Neutrophil (primary cell): ENCODE data around the gene PDE1A.

ENCODE experiments used
- H3K27ac ChIP-seq: fragments of 200-600 bp; sonication (generic); 2 replicates; pipeline ENCODE4 v1.5.1; 2016; ENCODE audit warnings: mild to moderate bottlenecking, moderate library complexity
- H3K27me3 ChIP-seq: fragments of 200-600 bp; sonication (generic); 2 replicates; pipeline ENCODE4 v1.6.0; 2016; ENCODE audit warnings: mild to moderate bottlenecking
- H3K36me3 ChIP-seq: fragments of 200-600 bp; sonication (generic); 2 replicates; pipeline ENCODE4 v1.5.1; 2017
- H3K4me1 ChIP-seq, 2 experiments: fragments of 200-600 bp in 1 of 2; sonication (generic) in 1 of 2; 1 replicate in 1 of 2; 2 replicates in 1 of 2; pipeline versions ENCODE4 v1.5.1 to v1.6.1; 2013 to 2016; ENCODE audit warnings: low read depth in 1 of 2, low read length in 1 of 2, mild to moderate bottlenecking in 1 of 2, moderate library complexity in 1 of 2; ENCODE audit not compliant: control insufficient read depth in 1 of 2, insufficient read depth in 1 of 2
- H3K4me3 ChIP-seq, 2 experiments: fragments of 200-600 bp in 1 of 2; sonication (generic) in 1 of 2; 1 replicate in 1 of 2; 2 replicates in 1 of 2; pipeline ENCODE4 v1.5.1; 2013 to 2016; ENCODE audit warnings: low read depth in 1 of 2, low read length in 1 of 2, mild to moderate bottlenecking in 1 of 2, moderate library complexity in 1 of 2
- H3K9me3 ChIP-seq: fragments of 200-600 bp; sonication (generic); 2 replicates; pipeline ENCODE4 v1.5.1; 2016
- TF ChIP-seq, protein P1 (sequence below): fragments of 200-600 bp; sonication (generic); IDR thresholded peaks from 2 replicates; pipeline ENCODE4 v1.5.1; 2016; ENCODE audit warnings: antibody characterized with exemption

PDE1A gene

DNA sequence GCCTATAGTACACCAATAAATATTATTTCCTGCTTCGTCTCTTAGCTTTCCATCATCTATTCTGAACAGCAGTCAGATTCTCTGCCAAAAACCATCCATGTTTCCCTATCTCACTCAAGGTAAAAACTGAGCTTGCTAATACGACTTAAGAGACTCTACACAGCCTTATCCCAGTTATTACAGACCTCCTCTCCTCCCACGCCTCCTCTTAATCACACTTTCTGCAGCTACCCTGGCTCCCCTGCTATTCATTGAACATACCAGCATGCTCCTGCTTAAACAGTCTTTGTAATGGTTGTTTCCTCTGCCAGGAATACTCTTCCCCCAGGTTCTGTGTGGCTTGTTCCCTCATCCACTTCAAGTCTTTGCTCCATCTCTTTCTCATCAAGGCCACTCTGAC, 81.5 kb downstream of the PDE1A start:
- Histone ChIP-seq H3K4me3 (no peak overlapping the region), H3K36me3 (no peaks in the 10 kb centered on the region), H3K27ac (no peak overlapping the region), H3K9me3 (no peaks in the 10 kb centered on the region), H3K27me3 (no peaks in the 10 kb centered on the region), H3K4me1 (no peaks in the 10 kb centered on the region)
- TF ChIP-seq, protein P1, sequence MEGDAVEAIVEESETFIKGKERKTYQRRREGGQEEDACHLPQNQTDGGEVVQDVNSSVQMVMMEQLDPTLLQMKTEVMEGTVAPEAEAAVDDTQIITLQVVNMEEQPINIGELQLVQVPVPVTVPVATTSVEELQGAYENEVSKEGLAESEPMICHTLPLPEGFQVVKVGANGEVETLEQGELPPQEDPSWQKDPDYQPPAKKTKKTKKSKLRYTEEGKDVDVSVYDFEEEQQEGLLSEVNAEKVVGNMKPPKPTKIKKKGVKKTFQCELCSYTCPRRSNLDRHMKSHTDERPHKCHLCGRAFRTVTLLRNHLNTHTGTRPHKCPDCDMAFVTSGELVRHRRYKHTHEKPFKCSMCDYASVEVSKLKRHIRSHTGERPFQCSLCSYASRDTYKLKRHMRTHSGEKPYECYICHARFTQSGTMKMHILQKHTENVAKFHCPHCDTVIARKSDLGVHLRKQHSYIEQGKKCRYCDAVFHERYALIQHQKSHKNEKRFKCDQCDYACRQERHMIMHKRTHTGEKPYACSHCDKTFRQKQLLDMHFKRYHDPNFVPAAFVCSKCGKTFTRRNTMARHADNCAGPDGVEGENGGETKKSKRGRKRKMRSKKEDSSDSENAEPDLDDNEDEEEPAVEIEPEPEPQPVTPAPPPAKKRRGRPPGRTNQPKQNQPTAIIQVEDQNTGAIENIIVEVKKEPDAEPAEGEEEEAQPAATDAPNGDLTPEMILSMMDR, result no peak

- Histone ChIP-seq H3K9me3 (no peaks in the 10 kb centered on the region), H3K36me3 (no peaks in the 10 kb centered on the region), H3K27ac (no peak overlapping the region), H3K4me3 (no peak overlapping the region), H3K27me3 (no peaks in the 10 kb centered on the region), H3K4me1 (no peaks in the 10 kb centered on the region)
- TF ChIP-seq, protein P1, result no peak
Measured at GRCh38 chr2:182330451-182331305, 96.2 kb downstream of the PDE1A start.

GRCh38 chr2:182324665-182325064, 102.2 kb downstream of the PDE1A start:
- no peaks in the 10 kb centered on the region for H3K27me3 ChIP-seq
- TF ChIP-seq, protein P1, result no peak
- H3K9me3 ChIP-seq, result peaks cover 4% of the 10 kb centered on the region

DNA sequence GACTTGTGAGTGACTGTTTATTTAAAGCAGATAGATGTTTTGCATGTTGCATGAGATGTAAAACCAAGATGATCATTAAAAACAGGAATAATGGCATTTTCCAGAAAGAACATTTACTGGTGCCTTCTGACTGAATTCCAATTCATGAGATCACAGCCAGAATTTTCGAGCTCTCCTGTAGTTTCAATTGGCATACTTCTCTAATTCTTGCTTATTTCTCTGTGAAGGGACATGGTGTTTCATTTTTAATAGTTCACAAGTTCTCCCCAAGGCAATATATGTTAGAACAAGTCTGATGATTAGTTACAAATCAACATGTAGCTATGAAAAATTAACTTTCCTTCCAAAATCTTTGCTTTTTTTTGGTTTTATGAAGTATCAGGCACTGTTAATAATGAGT, 105.7 kb downstream of the PDE1A start:
- Histone ChIP-seq H3K4me3 (no peak overlapping the region), H3K36me3 (no peaks in the 10 kb centered on the region), H3K9me3 (peaks cover 4% of the 10 kb centered on the region), H3K4me1 (no peaks in the 10 kb centered on the region), H3K27ac (no peak overlapping the region), H3K27me3 (no peaks in the 10 kb centered on the region)
- TF ChIP-seq, protein P1, result no peak

More at GRCh38 chr2:182324665-182325064, 102.2 kb downstream of the PDE1A start:
- Histone ChIP-seq H3K4me1 (no peaks in the 10 kb centered on the region), H3K36me3 (no peaks in the 10 kb centered on the region), H3K27ac (no peak overlapping the region), H3K4me3 (no peak overlapping the region)

DNA sequence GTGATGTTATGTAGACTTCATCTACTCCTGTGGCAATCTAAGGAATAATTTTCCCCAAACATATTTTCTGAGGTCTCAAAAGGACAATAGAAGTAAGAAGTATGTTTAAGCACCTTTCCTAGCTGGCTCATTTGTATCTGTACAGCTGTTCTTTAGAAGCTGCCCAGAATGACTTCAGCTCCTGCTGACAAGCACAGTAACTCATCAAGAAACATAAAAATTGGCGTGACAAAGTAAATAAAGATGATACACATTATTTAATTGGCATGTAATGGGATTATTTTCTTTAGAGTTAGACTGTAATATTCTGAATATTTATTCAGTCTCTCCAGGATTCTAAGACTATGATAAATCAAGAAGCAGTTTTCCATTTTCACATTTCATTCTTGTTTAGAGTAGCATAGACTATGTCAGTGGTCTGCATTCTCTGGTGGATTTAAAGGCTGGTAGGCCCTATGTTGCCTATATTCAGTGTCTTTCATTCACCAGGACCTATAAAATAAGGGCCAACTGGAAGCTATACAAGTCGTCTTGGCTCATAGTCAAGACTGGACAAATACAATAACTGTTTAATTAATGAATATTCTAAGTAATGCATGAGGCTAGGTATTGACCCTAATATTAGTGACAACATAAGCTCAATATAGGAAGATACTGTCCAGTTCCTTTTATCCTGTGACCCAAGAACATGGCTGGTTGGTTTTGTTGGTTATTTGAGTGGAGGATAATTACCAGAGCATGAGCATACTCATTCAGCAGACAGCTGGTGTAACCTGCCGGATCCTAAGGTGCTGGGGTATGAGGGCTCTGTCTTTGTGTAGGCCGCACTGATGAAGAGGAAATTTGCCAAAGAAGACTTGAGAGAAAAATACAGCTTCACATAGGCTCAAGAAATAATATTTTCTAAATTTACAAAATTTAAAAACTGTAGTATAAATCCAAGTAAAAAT, 107.0 kb downstream of the PDE1A start:
- TF ChIP-seq, protein P1, result no peak
- Histone ChIP-seq H3K27me3 (no peaks in the 10 kb centered on the region), H3K4me3 (no peak overlapping the region), H3K36me3 (no peaks in the 10 kb centered on the region), H3K4me1 (no peaks in the 10 kb centered on the region), H3K9me3 (peaks cover 4% of the 10 kb centered on the region), H3K27ac (no peak overlapping the region)
